Subcutaneous abdominal adipose tissue (tissue), 5 donors: ENCODE results near the gene PROS1.

ENCODE experiments used
- H3K27ac ChIP-seq: one replicate; pipeline ENCODE4 v1.7.0; 2013; ENCODE audit warnings: low read depth, mild to moderate bottlenecking, inconsistent platforms, low read length, moderate library complexity
- H3K27me3 ChIP-seq, 5 donors: one replicate each; pipeline ENCODE4 v1.7.0; 2013; ENCODE audit warnings: low read length in 5 of 5, inconsistent platforms in 1 of 5; ENCODE audit not compliant: control insufficient read depth in 5 of 5, insufficient read depth in 4 of 5
- H3K36me3 ChIP-seq, 5 donors: one replicate each; pipeline ENCODE4 v1.7.0; 2013; ENCODE audit warnings: low read length in 5 of 5; ENCODE audit not compliant: control insufficient read depth in 5 of 5, insufficient read depth in 5 of 5
- H3K4me1 ChIP-seq, 5 donors: one replicate each; pipeline ENCODE4 v1.7.0; 2013; ENCODE audit warnings: low read length in 5 of 5, mild to moderate bottlenecking in 3 of 5, moderate library complexity in 1 of 5; ENCODE audit not compliant: control insufficient read depth in 5 of 5, insufficient read depth in 5 of 5
- H3K4me3 ChIP-seq, 5 donors: one replicate each; pipeline ENCODE4 v1.7.0; 2013; ENCODE audit warnings: low read length in 5 of 5, low read depth in 1 of 5
- H3K9ac ChIP-seq, 5 donors: one replicate each; pipeline ENCODE4 v1.7.0; 2013; ENCODE audit warnings: low read length in 5 of 5, mild to moderate bottlenecking in 4 of 5, moderate library complexity in 3 of 5
- H3K9me3 ChIP-seq, 5 donors: one replicate each; pipeline ENCODE4 v1.7.0; 2013; ENCODE audit warnings: low read length in 5 of 5; ENCODE audit not compliant: control insufficient read depth in 5 of 5
- donor health status: healthy.
- donor health status: healthy.
- donor health status: healthy.
- donor health status: healthy.
- donor health status: healthy.

PROS1 gene

DNA sequence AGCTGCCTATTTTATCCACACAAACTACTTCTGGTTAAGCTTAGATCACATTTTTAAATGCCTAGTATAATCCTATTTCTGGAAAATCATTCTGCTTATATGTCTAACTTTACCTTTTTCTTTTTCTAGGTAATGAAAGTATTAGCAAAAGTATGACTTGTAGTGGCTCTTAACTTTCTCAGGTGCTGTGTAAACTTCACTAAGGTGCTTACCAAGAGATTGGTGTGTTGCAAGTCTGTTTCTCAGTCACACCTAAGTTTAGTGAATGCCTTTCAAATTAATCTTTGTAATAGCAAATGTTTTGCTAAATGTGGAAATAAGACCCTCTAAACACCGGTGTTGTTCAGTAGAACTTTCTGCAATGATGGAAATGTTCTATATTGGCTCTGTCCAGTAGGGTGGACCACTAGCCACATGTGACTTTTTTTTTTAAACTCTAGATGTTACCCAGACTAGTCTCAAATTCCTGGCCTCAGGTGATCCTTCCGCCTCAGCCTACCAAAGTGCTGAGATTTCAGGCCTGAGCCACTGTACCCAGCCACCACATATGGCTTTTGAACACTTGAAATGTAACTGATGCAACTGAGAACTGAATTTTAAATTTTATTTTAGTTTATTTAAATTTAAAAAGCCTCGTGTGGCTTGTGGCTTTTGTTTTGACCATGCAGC lies 28.3 kb upstream of the PROS1 start:
- H3K27me3 ChIP-seq, result no peaks in the 10 kb centered on the region
- H3K9me3 ChIP-seq, result no peaks in the 10 kb centered on the region
- peaks cover 0 to 3% (median 1%) of the 10 kb centered on the region in 5 donors for H3K36me3 ChIP-seq
- no peak overlapping the region for H3K27ac ChIP-seq
- no peak overlapping the region for H3K9ac ChIP-seq
- peaks cover 0 to 5% (median 0%) of the 10 kb centered on the region in 5 donors for H3K4me1 ChIP-seq
- H3K4me3 ChIP-seq, result no peak overlapping the region

- H3K9me3 ChIP-seq, result no peaks in the 10 kb centered on the region
- H3K4me3 ChIP-seq, result no peak overlapping the region
- H3K9ac ChIP-seq, result no peak overlapping the region
- peaks cover 0 to 3% (median 0%) of the 10 kb centered on the region in 5 donors for H3K36me3 ChIP-seq
- H3K4me1 ChIP-seq, result peaks cover 0 to 5% (median 0%) of the 10 kb centered on the region in 5 donors
- no peaks in the 10 kb centered on the region for H3K27me3 ChIP-seq
- H3K27ac ChIP-seq, result no peak overlapping the region
These were observed 27.5 kb upstream of the PROS1 start for GRCh38 chr3:94001191-94001590.

DNA sequence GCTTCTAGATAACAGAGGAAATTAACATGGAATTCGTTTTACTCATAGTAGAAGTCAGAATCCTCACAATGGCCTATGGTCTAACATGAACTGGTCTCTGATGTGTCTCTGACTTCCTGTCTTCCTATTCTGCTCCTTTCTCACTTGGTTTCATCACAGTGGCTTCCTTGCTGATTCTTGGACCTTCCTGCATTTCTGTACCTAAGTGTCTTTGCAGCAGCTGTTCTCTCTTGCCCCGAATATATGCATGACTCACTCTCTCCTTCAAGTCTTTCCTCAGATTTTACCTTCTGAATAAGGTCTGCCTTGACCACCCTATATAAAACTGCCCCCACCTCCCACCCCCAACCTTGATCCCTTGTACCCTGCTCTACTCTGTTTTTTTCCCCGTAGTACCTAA lies 20.4 kb upstream of the PROS1 start:
- Histone ChIP-seq H3K4me1 (no peaks in the 10 kb centered on the region), H3K9me3 (no peaks in the 10 kb centered on the region), H3K9ac (no peak overlapping the region), H3K4me3 (no peak overlapping the region), H3K36me3 (peaks cover 0 to 3% (median 0%) of the 10 kb centered on the region in 5 donors), H3K27me3 (no peaks in the 10 kb centered on the region), H3K27ac (no peak overlapping the region)

- Histone ChIP-seq H3K4me3 (no peak overlapping the region), H3K27me3 (no peaks in the 10 kb centered on the region), H3K4me1 (no peaks in the 10 kb centered on the region), H3K27ac (no peak overlapping the region), H3K36me3 (peaks cover 0 to 2% (median 0%) of the 10 kb centered on the region in 5 donors), H3K9ac (no peak overlapping the region), H3K9me3 (no peaks in the 10 kb centered on the region)
These were observed 18.5 kb upstream of the PROS1 start for GRCh38 chr3:93992207-93992606.

GRCh38 chr3:93991631-93992030 lies 17.9 kb upstream of the PROS1 start:
- no peaks in the 10 kb centered on the region for H3K4me1 ChIP-seq
- no peak overlapping the region for H3K9ac ChIP-seq
- H3K27ac ChIP-seq, result no peak overlapping the region
- H3K9me3 ChIP-seq, result no peaks in the 10 kb centered on the region
- no peak overlapping the region for H3K4me3 ChIP-seq
- no peaks in the 10 kb centered on the region for H3K36me3 ChIP-seq
- no peaks in the 10 kb centered on the region for H3K27me3 ChIP-seq

- Histone ChIP-seq H3K27me3 (no peaks in the 10 kb centered on the region), H3K27ac (no peak overlapping the region), H3K4me3 (no peak overlapping the region), H3K9ac (no peak overlapping the region), H3K36me3 (no peaks in the 10 kb centered on the region), H3K4me1 (no peaks in the 10 kb centered on the region), H3K9me3 (no peaks in the 10 kb centered on the region)
These were observed 15.5 kb upstream of the PROS1 start for GRCh38 chr3:93989241-93989640.

DNA sequence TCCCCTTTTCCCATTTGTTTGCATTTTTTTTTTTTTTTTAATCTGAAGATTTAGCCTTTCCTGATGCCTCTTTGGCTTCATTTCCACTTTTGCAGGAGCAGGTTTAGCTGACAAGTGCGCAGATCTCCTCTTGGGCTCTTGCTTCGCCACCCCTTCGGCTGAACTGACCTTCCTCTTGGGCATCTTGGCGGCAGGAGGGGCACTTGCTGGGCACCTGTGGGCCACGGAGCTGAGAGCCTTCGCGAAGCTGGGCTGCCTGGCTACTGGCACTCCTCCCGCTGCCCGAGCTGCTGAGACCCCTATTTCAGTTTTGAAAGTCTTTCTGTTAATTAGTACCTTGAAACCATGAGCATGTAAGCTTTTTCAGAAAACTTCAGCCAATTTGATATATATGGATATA lies 15.1 kb upstream of the PROS1 start:
- H3K9ac ChIP-seq, result no peak overlapping the region
- no peak overlapping the region for H3K27ac ChIP-seq
- H3K27me3 ChIP-seq, result no peaks in the 10 kb centered on the region
- no peaks in the 10 kb centered on the region for H3K36me3 ChIP-seq
- no peaks in the 10 kb centered on the region for H3K4me1 ChIP-seq
- no peak overlapping the region for H3K4me3 ChIP-seq
- H3K9me3 ChIP-seq, result no peaks in the 10 kb centered on the region

- H3K36me3 ChIP-seq, result no peaks in the 10 kb centered on the region
- no peak overlapping the region for H3K27ac ChIP-seq
- H3K9me3 ChIP-seq, result no peaks in the 10 kb centered on the region
- H3K9ac ChIP-seq, result no peak overlapping the region
- no peaks in the 10 kb centered on the region for H3K27me3 ChIP-seq
- no peaks in the 10 kb centered on the region for H3K4me1 ChIP-seq
- H3K4me3 ChIP-seq, result no peak overlapping the region
These were observed 14.6 kb upstream of the PROS1 start for GRCh38 chr3:93988283-93988682.

GRCh38 chr3:93984618-93985017 lies 10.9 kb upstream of the PROS1 start:
- no peak overlapping the region for H3K9ac ChIP-seq

DNA sequence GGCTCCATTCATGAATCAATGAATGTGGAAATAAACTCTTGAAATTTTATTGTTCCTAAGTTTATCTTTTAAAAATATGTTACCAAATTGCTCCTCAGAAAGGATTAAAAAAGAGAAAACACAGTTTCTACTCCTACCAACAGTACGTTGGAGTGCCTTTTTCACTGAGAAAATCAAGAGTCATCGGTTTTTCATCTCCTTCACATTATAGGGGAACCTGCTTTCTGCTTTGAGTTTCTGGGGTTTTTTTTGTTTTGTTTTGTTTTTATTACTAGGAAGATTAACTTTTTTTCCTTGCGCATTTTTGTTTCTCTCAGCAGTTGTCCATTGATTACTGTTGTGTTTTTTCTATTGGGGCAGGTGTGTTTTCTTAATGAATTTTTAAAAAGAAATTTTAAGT lies 9.7 kb upstream of the PROS1 start:
- H3K27ac ChIP-seq, result no peak overlapping the region
- H3K36me3 ChIP-seq, result no peaks in the 10 kb centered on the region
- H3K9ac ChIP-seq, result no peak overlapping the region
- H3K4me1 ChIP-seq, result peaks cover 3 to 14% (median 9%) of the 10 kb centered on the region in 5 donors
- H3K4me3 ChIP-seq, result no peak overlapping the region
- H3K27me3 ChIP-seq, result no peaks in the 10 kb centered on the region
- H3K9me3 ChIP-seq, result no peaks in the 10 kb centered on the region

More at GRCh38 chr3:93984618-93985017, 10.9 kb upstream of the PROS1 start:
- Histone ChIP-seq H3K36me3 (no peaks in the 10 kb centered on the region), H3K9me3 (no peaks in the 10 kb centered on the region), H3K27ac (no peak overlapping the region), H3K27me3 (no peaks in the 10 kb centered on the region), H3K4me3 (no peak overlapping the region), H3K4me1 (peaks cover under 1 to 11% (median 8%) of the 10 kb centered on the region in 5 donors)
